Measurements from ENCODE around the gene UBN2.

The UBN2 gene

DNA sequence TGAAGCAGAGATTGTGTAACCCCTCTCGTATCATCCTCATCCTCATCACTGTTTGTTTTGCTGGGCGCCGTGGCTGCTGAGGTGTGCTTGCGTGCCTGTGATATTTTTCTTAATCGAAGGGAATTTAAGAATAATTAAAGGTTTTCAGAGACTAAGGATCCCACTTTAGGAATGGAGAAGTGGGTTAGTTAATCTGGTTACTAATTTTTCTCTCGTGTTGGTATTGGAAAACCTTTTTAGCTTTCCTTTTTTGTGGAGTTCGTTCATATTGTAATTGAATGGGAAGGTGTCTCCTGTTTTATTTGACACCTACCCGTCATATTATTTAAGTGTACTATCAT, 1.3 kb downstream of the UBN2 start:
- no peak for DNase-seq

- no peak for DNase-seq
Observed at GRCh38 chr7:139232904-139233303, 1.9 kb downstream of the UBN2 start.

- no peak for DNase-seq
Observed at GRCh38 chr7:139241258-139241657, 10.2 kb downstream of the UBN2 start.

DNA sequence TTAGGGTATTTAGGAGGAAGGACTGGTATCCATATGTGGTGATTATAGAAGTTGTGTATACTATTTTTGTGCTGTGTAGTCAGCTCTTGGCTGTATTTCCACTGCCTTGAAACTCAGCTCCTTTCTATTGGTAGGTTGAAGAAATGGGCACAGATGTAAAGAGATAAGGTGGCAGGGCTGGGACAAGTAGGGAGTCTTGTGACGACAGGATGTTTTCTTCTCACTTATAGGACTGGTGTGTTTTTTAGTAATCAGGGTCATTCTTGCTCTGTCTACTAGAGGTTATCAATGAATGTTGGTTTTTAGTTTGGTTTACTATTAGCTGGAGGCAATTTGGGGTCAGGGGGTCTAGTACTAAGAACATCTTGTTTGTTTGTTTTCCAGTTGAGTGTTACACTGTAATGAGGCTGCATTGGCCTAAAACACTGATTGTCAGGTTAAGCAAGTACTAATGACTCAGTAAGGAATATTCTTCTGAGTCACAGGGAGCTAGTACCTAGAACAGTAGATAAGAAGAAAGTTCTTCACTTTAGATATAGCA, 11.8 kb downstream of the UBN2 start:
- DNase-seq = no peak

- no peak for DNase-seq
Observed at GRCh38 chr7:139245401-139245800, 14.4 kb downstream of the UBN2 start.

- DNase-seq = no peak
Observed at GRCh38 chr7:139246494-139246893, 15.5 kb downstream of the UBN2 start.

- DNase-seq = no peak
Observed at GRCh38 chr7:139246905-139247304, 15.9 kb downstream of the UBN2 start.

DNA sequence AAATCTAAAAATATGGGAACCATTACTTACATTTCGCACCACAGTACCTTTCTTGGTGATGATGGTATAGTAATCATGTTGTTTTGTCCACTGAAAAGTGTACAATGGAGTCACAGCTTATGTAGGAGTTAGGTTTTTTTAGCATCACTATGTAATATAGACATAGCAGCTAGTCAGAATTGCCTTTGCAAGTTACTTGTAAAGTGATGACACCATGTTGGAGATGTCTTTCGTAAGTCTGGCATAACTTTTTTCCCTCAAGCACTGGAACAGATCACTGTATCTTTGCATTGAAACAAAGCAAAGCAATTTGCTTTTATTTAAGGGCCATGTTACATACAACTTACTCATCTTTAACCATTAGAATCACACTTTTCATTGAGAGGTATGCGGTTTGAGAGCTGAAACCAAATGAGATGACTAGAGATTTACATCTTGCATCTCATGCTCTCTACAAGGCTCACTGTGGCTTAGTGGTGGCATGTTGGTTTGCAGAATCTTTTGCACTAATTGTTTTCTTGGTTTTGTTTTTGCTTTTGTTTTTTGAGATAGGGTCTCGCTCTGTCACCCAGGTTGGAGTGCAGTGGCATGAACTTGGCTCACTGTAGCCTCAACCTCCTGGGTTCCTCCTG, 18.3 kb downstream of the UBN2 start:
- DNase-seq = no peak

DNA sequence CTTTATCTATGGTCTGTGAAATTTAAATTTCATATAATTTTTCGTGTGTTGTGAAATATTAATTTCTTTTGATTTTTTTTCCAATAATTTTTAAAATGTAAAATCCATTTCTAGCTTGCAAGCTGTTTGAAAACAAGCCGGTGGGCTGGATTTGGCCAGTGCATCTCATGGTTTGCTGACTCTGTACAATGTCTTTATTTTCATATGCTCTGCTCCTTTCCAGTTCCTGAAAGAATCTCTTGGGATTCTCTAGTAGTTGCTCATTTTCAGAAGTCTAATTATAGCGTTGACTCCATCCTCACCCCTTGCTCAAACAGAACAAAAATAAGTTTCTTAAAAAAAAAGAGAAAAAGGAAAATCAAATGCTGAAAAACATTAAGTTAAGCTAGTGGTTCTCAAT, 21.4 kb downstream of the UBN2 start:
- no peak for DNase-seq

DNA sequence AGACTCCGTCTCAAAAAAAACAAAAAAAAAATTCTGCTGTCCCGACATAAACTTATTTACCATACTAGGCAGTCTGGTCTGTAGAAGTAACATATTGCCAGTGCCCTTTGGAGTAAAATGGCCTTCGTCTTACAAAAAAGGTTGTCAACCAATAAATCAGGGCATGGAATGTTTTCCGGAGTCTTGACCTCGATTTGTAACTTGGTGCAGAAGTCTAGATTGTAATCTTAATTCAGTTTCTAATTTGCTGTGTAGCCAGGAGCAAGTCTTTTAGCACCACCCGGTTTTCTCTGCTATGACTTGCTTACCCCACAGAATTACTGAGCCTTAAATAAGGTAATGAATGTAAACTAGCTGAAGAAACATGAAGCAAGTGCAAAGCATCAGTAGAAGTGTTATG, 23.2 kb downstream of the UBN2 start:
- no peak for DNase-seq

GRCh38 chr7:139254728-139255127, 23.7 kb downstream of the UBN2 start:
- no peak for DNase-seq

DNA sequence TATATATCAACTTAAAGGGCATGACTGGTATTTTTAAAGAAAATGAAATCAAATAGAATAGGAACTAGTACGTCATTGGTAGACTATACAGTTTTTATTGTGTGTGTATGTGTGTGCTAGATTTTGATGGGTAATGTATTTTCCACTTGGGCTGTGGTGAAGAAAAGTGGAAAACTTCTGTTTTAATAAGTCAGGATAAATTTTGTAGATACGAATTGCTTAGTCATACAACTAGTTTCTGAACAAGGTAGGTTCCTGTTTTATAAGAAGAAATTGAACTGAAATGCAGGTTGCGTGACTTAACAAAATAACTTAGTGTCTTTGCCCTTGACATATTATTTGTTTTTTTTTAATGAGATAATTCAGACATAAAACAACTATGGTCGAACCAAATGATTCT, 24.3 kb downstream of the UBN2 start:
- DNase-seq = no peak

DNA sequence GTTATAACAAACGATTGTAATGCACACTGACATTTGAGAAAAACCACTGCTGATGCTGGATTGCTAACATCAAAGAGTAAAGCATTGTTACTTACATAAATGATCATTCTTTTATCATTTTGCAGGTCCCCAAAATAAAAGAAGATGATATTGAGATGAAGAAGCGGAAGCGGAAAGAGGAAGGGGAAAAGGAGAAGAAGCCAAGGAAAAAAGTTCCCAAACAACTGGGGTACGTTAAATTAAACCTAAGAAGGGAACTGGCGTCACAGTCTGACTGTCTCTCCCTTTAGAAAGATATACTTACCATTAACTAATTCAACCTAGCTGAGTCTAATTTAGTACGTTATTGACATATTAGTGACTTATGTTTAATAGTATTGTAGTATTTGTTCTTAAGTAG, 28.1 kb downstream of the UBN2 start:
- no peak for DNase-seq

DNA sequence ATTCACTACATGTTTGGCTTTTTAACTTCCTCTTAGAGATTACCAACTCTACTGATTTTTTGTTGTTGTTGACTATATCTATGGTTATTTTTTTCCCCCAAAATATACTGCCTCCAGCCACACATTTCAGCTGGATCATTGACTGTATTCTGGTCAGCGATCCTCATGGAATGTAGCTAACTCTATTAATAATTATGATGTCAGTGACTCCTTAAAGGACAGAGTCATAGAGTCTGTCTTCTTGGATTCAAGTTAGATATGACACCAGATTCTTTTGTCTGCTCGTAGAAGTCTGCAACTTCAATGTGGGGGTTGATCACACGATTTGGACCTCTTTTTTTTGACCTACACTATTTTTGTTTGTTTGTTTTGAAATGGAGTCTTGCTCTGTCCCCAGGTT, 33.2 kb downstream of the UBN2 start:
- no peak for DNase-seq

DNA sequence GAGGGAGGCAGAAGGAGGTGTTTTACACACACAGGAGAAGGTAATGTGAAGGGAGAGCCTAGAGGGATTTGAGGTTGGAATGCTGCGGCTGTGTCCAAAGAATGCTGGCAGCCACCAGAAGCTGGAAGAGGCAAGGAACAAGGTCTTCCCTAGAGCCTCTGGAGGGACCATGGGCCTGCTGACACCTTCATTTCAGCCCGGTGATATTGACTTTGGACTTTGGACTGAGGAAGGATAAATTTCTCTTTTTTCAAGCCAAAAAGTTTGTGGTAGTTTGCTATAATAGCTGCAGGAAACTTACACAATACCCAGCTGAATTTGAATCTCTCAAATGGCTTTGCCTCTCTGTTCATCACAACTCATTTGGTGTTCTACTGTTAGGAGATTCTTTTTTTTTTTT, 34.6 kb downstream of the UBN2 start:
- DNase-seq = no peak

DNA sequence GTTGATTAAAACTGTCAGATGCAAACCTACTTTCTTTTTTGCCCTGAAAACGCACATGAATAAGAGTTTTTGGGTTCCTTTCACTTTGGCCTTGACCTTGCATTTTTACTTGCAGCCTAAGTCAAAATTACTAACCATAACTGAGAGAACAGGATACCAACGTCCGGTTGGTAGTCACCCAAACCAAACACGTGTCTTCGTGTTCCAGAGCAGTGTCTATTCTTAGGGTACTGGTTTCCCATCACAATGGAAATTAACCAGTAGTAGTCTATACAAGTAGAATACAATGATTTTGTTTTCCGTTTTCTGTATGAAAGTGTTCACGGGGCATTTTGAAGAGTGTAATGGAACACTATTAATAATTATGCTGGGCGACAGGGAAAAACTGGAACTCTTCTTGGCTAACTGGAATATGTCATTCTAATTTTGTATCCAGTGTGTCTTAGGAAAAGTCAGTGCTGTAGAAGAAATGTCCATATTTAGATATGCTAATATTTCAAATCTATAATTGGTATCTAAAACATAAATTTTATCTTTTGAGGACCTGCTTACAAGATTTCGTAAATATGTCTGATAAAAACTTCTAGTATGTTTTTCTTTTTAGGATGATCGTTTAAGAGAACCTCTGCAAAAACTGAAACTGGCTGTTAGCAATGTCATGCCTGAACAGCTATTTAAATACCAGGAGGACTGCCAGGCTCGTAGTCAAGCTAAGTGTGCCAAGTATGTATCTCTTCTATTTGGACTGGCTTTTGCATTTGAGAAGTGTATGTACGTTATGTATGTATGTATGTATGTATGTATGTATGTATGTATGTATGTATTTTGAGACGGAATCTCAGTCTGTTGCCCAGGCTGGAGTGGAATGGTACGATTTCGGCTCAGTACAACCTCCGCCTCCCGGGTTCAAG, 40.9 kb downstream of the UBN2 start:
- no peak for DNase-seq

- no peak for DNase-seq
Observed at GRCh38 chr7:139284252-139284896, 53.3 kb downstream of the UBN2 start.

- no peak for DNase-seq
Observed at GRCh38 chr7:139286144-139286543, 55.1 kb downstream of the UBN2 start.

- DNase-seq = no peak
Observed at GRCh38 chr7:139292821-139293220, 61.8 kb downstream of the UBN2 start.

GRCh38 chr7:139293534-139293933, 62.5 kb downstream of the UBN2 start:
- DNase-seq = no peak

- no peak for DNase-seq
Observed at GRCh38 chr7:139294241-139294640, 63.2 kb downstream of the UBN2 start.

DNA sequence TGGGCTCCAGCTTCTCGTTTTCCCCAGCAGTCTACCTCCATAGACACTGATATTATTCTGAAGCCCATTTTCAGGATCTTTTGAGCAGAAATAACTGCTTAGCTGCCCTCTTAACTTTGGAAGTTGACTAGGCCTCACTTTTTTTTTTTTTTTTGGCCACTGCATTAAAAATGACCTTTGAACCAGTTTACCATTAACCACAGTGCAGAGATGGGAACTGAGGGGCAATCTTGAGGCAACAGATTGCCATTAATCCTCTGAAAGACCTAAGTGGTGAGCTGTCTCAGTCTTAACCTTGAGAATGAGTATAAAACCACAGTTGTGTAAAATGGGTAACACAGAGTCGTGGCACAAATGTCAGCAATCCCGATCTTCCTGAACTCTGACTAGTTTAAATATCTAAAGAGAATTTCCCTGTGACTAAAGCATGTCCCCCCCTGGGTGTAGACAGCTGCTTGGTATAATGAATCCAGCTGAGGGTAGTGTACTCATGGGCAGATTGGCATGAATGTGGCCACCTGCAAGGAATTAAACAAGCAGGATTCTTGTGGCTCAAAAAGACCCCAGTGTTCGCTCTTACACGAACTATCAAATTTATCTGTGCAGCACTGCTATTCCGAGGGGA, 64.0 kb downstream of the UBN2 start:
- DNase-seq = no peak

DNA sequence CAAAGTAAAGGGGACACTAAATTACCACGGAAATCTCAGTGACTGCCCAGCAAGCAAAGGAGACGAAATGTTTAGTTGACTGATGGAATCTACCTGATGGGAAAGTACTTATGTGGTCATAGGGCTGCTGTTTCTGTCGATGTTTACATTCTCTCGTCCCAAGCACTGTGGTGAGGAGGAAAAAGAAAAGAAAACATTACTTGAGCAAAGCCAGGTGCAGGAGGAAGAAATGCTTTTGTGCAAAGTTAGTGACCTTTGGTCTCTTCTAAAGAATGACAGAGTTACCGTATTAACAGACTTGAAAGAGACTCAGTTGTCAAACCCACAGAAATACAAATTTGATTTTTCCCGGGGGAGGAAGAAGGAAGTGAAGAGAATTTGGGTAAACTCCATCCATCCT, 66.8 kb downstream of the UBN2 start:
- no peak for DNase-seq
